GM15510 (cell line): ENCODE data around the gene DPAGT1.

Experiments
- POLR2A ChIP-seq: IDR thresholded peaks from 3 replicates; pipeline ENCODE4 v1.6.1; 2011; ENCODE audit warnings: borderline replicate concordance; ENCODE audit not compliant: insufficient read length; ENCODE audit errors: extremely low read depth

Gene DPAGT1

DNA sequence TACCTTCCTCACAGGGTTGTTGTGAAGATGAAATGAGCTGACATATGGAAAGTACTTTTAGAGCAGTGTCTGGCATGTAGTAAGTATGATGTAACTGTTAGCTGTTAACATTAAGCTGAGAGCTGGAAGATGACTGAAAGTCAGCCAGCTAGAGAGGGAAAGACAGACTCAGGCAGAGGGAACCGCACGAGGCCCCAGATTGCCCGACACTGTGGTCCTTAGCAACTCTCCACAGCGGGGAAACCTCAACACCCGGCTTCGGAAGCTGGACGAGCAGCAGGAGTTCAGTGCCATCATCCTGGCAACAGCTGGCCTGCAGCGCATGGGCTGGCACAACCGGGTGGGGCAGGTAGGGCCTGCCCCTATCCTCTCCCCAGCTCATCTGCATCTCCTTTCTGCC is 10.5 kb downstream of the DPAGT1 start:
- no peak for TF ChIP-seq POLR2A

DNA sequence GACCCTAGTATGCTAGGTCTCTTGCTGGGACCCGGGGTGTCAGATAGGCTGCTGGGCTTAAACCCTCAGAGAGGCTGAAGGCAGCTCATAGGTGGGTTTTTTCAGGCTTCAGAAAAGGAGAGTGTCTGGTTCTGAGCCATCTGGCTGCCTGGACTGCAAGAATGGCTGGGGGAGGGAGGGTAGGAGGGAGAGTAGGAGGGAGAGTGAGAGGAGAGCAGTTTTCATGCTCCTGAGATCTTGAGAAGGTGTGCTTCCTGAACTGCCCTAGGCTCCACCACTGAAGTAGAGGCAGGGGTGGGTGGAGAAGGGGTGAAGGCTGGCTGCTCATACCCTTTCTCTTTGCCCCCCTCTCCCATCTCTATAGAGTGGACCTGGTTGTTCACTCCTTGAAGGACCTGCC is 12.3 kb downstream of the DPAGT1 start:
- no peak for TF ChIP-seq POLR2A

DNA sequence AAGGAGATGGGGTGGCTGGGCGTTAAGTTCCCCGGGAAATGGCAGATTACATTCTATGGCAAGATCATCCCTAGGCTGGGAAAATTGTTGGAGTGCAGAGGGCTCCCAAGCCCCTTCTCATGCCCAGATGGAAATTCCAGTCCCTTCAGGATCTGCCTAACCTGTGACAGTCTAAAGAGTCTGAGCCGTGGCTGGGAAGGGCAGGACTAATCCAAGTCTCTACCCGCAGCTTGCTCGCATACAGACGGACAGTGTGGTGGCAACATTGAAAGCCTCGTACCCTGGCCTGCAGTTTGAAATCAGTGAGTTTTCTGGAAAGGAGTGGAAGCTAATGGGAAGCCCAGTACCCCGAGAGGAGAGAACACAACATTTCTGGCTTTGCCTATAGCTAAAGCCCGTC is 13.2 kb downstream of the DPAGT1 start:
- no peak for TF ChIP-seq POLR2A

DNA sequence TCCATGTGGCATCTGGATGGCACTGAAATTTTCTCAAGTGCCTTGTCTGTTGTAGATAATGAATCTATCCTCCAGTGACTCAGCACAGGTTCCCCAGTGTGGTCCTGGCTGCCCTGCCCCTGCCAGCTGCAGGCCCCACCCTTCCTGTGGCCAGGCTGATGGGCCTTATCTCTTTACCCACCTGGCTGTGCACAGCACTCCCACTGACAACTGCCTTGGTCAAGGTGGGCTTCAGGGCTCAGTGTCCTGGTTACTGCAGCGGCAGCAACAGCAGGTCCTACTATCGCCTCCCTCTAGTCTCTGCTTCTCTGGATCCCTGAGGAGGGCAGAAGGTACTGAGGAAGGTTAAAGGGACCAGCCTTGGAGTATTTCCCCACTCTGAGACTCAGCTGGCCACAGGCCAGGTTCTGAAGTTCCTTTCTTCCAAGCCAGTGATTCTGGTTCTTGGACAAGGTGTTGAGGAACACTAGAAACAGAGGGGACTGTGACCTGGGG is 13.9 kb downstream of the DPAGT1 start:
- no peak for TF ChIP-seq POLR2A

DNA sequence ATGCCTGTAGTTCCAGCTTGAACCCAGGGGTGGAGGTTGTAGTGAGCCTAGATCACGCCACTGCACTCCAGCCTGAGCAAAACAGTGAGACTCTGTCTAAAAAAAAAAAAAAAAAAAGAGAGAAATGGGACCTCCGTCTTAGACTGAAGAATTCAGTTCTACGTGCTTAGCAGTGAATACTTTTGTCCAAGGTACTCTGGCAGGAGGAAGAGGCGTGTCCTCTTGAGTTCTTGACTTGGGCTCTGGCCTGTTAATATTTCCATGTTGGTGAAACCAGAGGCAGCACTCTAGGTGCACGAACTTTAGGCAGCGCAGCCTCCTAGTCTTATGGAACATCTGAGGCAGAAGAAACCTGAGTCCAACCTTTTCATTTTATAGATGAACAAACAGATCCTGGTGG is 14.5 kb downstream of the DPAGT1 start:
- no peak for TF ChIP-seq POLR2A

DNA sequence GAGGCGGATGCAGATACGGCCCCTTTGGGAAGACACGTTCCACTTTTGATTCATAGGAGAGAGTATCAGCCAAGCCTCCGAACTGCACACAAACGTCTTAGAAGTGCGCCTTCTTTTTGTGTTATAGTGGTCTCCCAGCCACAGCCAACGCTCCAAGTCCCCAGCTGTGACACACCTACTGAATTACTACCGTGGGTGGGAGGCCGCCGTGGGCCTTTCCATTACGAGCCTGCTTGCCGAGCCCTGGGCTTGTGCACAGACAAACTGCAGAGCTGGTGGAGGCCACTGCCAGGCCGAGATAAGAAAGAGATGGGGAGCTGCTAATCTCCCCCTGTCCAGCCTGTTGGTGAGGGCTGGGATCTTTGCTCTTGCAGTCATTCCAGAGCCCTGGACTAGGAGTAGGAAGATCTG is 16.2 kb downstream of the DPAGT1 start:
- no peak for TF ChIP-seq POLR2A

DNA sequence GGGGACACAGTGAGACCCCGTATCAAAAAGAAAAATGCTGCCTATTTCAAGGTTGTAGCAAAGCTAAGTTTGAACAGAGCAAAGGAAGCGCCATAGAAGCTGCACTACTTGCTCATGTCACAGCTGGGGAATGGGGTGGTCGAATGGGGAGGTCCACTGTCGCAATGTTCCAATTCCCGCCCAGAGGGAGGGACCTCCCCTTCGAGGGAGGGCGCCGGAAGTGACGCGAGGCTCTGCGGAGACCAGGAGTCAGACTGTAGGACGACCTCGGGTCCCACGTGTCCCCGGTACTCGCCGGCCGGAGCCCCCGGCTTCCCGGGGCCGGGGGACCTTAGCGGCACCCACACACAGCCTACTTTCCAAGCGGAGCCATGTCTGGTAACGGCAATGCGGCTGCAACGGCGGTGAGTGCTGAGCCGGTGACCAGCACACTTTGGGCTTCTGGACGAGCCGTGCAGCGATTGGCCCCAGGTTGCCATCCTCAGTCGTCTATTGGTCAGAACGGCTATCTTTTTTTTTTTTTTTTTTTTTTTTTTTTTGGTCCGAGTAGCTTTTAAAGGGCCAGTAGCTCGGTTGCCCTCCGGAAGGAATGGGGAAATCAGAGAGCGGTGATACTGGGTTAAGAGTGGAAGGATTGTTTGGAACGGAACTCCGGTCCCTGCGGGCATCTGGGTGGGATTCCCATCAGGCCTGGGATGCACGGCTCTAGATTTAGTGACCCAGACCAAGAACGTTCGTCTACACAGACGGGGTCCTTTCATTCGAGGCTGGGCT is 16.8 kb downstream of the DPAGT1 start, which contains the start of gene HMBS:
TSS of gene HMBS (plus strand) at position 219 of the 774 bp plus-strand sequence. CDS start at position 372, 153 bp downstream.
- peak; percentile 86 for TF ChIP-seq POLR2A

DNA sequence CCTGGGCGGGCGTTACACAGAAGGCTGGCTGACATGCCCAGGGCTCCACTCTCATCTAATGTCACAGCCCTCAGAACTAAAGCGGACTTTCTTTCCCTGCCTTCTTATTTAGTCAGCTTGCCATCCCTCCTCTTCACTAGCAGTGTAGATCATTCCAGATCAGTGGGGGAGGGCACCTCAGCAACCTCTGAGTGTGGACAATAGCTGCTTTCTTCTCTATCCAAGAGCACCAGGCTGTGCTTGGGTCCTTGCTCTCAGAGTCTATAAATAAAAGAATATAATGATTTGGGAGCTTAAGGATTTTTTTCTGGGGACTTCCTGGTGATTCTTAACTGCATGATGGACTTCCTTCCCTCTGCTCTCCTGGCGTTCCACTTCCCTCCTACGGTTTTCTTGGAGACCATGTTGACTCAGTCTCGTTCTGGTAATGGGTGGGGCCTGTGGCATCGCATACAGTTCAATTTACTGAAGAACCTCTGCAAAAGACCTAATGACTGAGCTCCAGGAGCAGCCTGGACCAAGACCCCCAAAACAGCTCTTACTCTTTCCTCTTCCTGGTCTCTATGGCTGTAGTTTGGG is 19.9 kb downstream of the DPAGT1 start:
- no peak for TF ChIP-seq POLR2A

DNA sequence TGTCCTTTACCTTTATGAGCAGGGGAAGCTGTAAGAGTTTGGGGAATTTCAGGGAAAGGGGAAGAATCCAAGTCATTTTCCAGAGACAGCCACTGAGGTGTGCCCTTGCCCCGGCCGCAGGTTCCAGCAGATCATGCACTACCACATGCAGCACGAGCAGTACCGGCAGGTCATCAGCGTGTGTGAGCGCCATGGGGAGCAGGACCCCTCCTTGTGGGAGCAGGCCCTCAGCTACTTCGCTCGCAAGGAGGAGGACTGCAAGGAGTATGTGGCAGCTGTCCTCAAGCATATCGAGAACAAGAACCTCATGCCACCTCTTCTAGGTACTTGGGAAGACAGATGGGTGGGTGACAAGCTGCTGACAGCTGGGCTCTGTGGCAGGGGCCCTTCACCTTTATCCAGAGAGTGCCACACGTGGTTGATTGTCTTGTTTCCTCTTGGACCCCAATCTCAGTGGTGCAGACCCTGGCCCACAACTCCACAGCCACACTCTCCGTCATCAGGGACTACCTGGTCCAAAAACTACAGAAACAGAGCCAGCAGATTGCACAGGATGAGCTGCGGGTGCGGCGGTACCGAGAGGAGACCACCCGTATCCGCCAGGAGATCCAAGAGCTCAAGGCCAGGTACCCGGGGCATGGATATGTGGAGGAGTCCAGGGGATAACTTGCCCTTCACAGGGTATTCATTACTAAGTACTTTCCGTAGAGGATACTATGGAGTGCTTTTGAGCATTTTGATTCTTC is 22.8 kb downstream of the DPAGT1 start:
- TF ChIP-seq POLR2A: no peak

DNA sequence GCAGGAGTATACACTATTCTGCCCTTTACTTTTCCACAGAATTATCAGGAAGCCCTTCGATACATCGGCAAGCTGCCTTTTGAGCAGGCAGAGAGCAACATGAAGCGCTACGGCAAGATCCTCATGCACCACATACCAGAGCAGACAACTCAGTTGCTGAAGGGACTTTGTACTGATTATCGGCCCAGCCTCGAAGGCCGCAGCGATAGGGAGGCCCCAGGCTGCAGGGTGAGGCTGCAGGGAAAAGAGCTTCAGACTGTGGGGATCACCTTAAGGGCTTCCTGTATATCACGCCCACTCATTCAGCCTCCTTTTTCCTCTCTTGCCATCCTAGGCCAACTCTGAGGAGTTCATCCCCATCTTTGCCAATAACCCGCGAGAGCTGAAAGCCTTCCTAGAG is 23.8 kb downstream of the DPAGT1 start:
- TF ChIP-seq POLR2A: no peak

DNA sequence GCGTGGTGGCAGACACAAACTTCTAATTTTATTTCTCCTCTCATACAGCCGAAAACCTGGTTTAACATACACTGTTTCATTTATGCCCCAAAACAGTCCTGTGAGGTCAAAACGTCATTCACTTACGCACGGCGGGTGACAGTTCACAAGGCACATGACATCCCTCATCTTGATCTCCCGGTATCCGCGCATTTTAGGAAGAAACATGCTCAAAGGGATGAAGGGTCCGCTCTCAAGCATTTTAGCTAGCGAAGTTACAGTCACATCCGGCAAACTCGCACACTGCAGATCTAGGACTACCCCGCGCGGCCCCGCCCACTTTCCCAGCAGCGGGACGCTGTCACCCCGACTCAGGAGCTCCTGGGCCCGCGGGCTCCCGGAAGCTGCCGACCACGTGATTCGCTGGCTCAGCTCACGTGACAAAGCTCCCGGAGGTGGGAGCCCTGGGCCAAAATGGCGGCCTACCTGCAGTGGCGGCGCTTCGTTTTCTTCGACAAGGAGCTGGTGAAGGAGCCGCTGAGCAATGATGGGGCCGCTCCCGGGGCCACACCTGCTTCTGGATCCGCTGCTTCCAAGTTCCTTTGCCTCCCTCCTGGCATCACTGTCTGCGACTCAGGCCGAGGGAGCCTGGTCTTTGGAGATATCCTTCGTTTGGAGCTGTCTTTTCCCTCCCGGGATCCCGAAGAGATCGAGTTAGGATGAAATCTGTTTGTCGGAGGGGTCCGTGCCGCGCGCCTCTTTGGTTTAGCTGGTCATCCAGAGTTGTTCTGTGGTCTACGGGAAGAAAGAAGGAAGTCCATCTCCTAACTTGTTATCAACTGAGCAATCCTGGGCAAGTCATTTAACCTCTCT is 34.1 kb downstream of the DPAGT1 start, which contains the start of gene VPS11:
TSS of gene VPS11 (plus strand) at position 448 of the 852 bp plus-strand sequence. CDS start at position 454, 6 bp downstream.
- TF ChIP-seq POLR2A: peak; percentile 81

DNA sequence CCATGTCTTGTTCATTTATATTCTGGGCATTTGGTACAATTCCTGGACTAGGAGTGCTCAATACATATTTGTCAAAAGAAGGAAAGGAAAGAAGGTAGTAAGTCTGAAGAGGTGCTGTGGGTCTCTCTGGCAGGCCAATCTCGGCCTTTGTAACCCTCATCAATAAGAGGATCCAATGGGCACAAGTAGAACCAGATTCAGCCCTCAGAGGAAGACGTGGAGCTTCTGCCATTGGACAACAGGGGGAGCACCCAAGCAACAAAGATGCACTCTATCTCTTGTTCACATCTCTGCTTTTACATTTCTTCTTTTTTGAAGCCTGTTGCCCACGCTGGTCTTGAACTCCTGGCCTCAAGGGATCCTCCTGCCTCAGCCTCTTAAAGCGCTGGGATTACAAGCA is 36.3 kb downstream of the DPAGT1 start:
- no peak for TF ChIP-seq POLR2A

DNA sequence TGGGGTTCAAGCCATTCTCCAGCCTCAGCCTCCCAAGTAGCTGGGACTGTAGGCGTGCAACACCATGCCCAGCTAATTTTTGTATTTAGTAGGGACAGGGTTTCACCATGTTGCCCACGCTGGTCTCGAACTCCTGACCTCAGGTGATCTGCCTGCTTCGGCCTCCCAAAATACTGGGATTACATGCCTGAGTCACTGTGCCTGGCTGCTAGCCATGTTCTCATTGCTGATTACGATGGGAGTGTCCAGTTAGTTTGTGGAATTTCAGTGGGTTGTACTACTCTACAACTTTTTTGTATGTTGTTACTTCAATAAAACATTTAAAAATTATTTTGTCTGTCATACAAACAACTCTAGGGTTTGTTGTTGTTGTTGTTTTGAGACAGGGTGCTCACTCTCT is 38.9 kb downstream of the DPAGT1 start:
- no peak for TF ChIP-seq POLR2A

DNA sequence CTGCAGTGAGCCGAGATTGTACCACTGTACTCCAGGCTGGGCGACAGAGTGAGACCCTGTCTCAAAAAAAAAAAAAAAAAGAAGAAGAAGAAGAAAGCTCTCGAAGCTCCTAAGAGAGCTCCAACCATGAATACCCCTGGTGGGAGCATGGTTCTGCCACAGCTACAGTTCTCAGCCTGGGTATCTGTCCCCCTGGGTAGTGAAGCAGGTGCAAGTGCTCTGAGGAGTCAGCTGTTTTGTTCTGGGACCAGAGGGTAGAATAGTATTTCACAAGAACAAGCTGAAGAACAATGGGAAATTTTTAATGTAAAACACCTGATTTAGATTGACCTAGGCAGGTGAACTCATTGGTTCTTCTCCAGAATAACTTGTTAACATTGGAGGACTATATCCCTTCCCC is 40.4 kb downstream of the DPAGT1 start:
- no peak for TF ChIP-seq POLR2A
